Rectal smooth muscle tissue (tissue), 1 donor: ENCODE measurements around the gene PMS1.
"Not testable (repeated sequence)": the region's sequence is repeated elsewhere in the genome, so short reads cannot be mapped to it uniquely, and the experiment has no call there.

Experiments
- H3K27ac ChIP-seq: one replicate; pipeline ENCODE4 v1.7.0; 2013; ENCODE audit warnings: low read depth, low read length, inconsistent platforms
- H3K27me3 ChIP-seq: one replicate; pipeline ENCODE4 v1.7.0; 2013; ENCODE audit warnings: low read length; ENCODE audit not compliant: control insufficient read depth, insufficient read depth
- H3K36me3 ChIP-seq: one replicate; pipeline ENCODE4 v1.7.0; 2013; ENCODE audit warnings: low read length; ENCODE audit not compliant: control insufficient read depth, insufficient read depth
- H3K4me1 ChIP-seq: one replicate; pipeline ENCODE4 v1.7.0; 2013; ENCODE audit warnings: low read length; ENCODE audit not compliant: control insufficient read depth, insufficient read depth
- H3K4me3 ChIP-seq: one replicate; pipeline ENCODE4 v1.7.0; 2013; ENCODE audit warnings: low read length
- H3K9ac ChIP-seq: one replicate; pipeline ENCODE4 v1.7.0; 2013; ENCODE audit warnings: low read length

The PMS1 gene

DNA sequence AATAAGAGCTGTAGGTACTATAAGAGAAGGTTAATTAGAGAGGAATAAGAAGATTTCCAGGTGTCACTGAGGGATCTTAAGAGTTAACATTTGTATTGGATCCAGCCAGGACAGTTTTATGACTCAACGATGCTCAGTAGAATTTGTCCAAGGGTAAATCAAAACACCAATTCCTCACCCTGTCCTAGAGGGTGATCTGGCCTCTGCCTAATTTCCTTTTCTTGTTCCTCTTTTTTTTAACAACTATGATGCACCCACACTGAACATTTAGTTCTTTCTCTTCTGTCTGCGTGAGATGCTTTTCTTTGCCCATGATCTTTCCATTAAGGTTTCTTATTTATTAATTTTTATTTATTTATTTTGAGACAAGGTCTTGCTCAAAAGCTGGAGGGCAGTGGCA lies 92.0 kb downstream of the PMS1 start:
- H3K36me3 ChIP-seq = no peaks in the 10 kb centered on the region
- no peak overlapping the region for H3K27ac ChIP-seq
- no peaks in the 10 kb centered on the region for H3K4me1 ChIP-seq
- no peaks in the 10 kb centered on the region for H3K27me3 ChIP-seq
- no peak overlapping the region for H3K4me3 ChIP-seq
- H3K9ac ChIP-seq = no peak overlapping the region

DNA sequence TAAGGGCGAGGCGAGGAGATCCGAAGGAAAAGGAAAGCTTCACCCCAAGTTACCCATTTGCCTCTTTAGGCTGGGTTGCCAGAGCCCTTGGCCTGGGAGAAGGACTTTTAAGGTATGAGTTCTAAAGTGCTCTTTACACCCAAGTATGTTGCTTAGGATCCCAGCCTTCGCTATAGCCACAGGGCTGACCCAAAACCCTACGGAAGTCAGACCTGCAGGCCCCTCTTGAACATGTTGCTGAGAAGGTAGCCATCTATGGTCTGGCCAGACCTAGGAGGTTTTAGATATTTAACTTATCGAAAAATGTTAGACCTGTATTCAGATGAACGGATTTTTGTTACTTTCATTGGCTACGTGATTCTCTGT lies 95.4 kb downstream of the PMS1 start:
- Histone ChIP-seq H3K9ac (no peak overlapping the region), H3K4me3 (no peak overlapping the region), H3K36me3 (no peaks in the 10 kb centered on the region), H3K27me3 (no peaks in the 10 kb centered on the region), H3K4me1 (no peaks in the 10 kb centered on the region), H3K27ac (no peak overlapping the region)

DNA sequence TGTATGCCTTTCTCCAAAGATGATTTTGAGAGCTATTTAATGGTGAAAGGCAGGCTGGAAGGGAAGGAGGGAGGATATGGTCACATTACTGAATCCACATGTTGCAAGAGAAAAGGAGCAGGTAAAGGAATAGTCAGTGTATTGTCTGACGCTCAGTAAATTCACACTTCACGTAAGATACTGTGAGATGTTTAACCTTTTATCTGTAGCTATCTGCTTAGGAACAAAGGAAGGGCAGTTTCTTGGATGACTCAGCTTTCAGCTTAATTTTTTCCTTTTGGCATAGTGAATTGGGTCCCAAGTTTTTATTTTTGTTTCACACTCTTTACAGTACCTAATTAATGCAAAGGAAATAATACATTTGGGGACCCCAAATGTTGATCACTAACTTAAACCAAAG lies 96.2 kb downstream of the PMS1 start:
- H3K27me3 ChIP-seq = no peaks in the 10 kb centered on the region
- no peak overlapping the region for H3K27ac ChIP-seq
- H3K9ac ChIP-seq = no peak overlapping the region
- no peaks in the 10 kb centered on the region for H3K36me3 ChIP-seq
- H3K4me1 ChIP-seq = no peaks in the 10 kb centered on the region
- H3K4me3 ChIP-seq = no peak overlapping the region

DNA sequence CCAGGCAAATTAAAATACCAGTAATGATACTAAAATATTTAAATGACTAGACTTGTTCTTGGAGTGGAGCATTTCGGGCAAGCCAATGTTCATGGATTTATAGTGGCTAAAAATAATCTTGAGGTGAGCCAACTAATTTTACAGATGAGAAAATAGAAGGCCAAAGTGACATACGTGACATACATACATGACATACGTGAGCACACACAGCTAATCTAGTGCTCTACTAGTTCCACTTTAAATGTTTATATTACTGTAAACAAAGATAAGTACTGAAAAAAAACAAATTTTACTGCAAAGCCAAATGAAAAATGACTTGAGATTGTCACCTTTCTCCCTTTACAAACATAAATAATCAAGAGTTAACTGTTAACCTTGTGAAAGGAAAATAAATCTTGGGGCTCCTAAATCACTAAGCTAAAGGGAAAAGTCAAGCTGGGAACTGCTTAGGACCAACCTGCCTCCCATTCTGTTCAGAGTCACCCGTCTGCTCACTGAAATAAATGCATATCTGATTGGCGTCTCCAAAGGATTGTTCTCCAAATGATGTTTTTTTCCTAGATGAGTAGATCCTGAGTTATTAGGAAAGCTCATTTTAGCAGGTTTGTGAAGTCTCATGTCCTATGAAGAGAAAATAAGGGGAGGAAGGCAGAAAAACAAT lies 96.7 kb downstream of the PMS1 start:
- Histone ChIP-seq H3K36me3 (no peaks in the 10 kb centered on the region), H3K27me3 (no peaks in the 10 kb centered on the region)

DNA sequence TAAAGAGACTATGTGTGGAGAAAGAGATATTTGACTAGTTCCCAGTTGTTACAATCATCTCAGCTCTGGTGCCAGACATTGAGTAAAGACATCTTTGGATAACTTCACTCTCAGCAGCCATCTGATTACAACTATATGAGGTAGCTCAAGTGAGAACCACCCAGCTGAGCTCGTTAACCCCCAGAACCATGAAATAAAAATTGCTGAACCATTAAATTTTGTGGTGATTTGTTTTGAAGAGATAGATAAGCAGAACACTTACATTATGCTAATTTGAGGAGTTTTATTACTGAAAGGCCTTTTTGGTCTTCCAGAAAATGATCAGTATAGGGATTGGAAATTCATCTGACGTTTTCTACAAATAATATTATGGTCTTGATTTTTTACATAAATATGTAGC lies 101.1 kb downstream of the PMS1 start:
- Histone ChIP-seq H3K27me3 (no peaks in the 10 kb centered on the region), H3K9ac (no peak overlapping the region), H3K4me3 (no peak overlapping the region), H3K27ac (no peak overlapping the region), H3K36me3 (no peaks in the 10 kb centered on the region), H3K4me1 (no peaks in the 10 kb centered on the region)

More for the DNA sequence above, 96.7 kb downstream of the PMS1 start:
- Histone ChIP-seq H3K27ac (no peak overlapping the region), H3K4me1 (no peaks in the 10 kb centered on the region), H3K4me3 (no peak overlapping the region), H3K9ac (no peak overlapping the region)

DNA sequence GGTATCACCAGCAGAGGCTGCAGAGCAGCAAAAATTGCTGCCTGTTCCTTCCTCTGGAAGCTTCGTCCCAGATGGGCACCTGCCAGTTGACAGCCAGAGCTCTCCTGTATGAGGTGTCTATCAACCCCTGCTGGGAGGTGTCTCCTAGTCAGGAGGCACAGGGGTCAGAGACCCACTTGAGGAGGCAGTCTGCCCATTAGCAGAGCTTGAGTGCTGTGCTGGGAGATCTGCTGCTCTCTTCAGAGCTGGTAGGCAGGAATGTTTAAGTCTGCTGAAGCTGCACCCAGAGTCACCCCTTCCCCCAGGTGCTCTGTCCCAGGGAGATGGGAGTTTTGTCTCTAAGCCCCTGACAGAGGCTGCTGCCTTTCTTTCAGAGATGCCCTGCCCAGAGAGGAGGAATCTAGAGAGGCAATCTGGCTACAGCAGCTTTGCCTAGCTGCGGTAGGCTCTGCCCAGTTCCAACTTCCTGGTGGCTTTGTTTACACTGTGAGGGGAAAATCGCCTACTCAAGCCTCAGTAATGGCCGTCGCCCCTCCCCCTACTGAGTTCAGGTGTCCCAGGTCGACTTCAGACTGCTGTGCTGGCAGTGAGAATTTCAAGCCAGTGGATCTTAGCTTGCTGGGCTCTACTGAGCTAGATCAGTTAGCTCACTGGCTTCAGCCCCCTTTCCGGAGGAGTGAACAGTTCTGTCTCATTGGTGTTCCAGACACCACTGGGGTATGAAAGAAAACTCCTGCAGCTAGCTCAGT lies 108.5 kb downstream of the PMS1 start:
- not testable (repeated sequence) for H3K27ac ChIP-seq, H3K4me3 ChIP-seq, H3K36me3 ChIP-seq, H3K27me3 ChIP-seq, H3K9ac ChIP-seq, H3K4me1 ChIP-seq

DNA sequence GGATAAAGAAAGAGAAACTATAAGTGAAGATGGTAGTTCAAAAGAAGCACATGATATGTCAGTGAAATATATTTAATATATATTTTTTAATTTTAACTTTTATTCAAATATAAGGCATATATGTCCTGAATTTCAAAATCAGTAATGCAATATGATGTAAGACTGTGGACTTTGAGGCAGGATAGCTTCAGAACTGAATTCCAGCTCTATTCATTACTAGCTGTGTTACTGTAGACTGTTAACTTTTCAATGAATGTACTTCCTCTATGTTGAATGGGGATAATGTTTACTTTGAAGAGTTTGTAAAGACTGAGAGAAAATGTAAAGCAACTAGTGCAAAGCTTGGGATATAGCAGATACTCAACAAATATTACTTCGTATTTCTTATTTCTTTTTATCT lies 112.6 kb downstream of the PMS1 start:
- Histone ChIP-seq H3K4me3 (no peak overlapping the region), H3K27ac (no peak overlapping the region), H3K27me3 (no peaks in the 10 kb centered on the region), H3K9ac (no peak overlapping the region), H3K36me3 (no peaks in the 10 kb centered on the region), H3K4me1 (no peaks in the 10 kb centered on the region)

DNA sequence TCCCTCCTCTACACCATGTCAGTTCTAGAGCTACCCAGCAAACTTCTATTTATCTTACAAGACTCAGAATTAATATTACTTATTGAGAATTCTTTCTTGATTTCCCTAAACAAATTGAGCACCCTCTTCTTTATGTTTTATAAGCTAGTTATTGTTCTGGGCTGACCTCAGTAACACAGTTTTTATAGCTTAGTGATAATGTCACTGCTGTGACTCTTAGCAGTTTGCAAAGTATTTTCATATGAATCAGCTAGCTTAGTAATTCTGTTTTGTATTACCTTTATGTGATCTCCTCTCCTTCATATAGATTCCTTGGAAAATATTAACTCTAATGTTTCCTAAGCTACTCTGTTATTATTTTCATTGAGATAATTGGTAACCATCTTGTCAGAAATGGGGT lies 114.9 kb downstream of the PMS1 start:
- Histone ChIP-seq H3K9ac (no peak overlapping the region), H3K36me3 (no peaks in the 10 kb centered on the region), H3K4me1 (no peaks in the 10 kb centered on the region), H3K27me3 (no peaks in the 10 kb centered on the region), H3K4me3 (no peak overlapping the region), H3K27ac (no peak overlapping the region)

DNA sequence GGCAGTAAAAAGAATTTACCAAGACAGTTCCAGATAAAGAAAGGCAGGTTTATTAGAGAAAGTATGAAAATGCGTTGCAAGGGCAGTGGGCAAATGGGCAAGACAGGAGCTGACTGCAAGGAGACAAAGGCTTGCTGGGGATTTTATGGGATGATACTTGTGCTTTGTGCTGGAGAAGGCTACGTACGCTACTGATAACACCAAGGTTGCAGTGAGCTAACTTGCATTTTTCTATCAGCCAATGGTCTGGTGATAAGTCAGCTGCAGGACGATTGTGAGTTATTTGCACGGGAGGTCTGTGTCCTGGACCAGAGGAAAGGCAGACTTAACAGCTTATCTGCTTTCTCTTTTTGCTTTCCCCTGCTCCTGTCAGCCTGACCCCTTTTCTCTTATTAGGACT lies 116.5 kb downstream of the PMS1 start:
- no peak overlapping the region for H3K27ac ChIP-seq
- H3K4me1 ChIP-seq = no peaks in the 10 kb centered on the region
- H3K36me3 ChIP-seq = no peaks in the 10 kb centered on the region
- H3K27me3 ChIP-seq = no peaks in the 10 kb centered on the region
- H3K9ac ChIP-seq = no peak overlapping the region
- H3K4me3 ChIP-seq = no peak overlapping the region

DNA sequence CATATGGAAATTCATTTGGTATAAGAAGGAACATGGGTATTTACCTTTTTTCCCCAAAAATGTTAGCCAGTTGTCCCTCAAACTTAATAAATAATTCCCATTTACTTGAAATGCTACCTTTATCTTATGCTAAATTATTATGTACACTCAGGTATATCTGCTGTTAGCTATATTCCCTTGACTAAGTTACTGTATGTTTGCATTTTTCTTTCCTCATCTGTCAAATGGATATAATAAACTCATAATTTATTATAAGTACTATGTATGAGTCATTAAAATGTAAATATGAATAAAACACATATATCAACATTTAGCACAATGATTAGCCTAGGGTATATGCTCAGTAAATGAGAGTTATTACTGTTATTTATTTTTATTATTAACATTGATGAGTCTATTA lies 117.4 kb downstream of the PMS1 start:
- H3K27me3 ChIP-seq = no peaks in the 10 kb centered on the region
- no peak overlapping the region for H3K27ac ChIP-seq
- no peak overlapping the region for H3K4me3 ChIP-seq
- H3K36me3 ChIP-seq = no peaks in the 10 kb centered on the region
- H3K4me1 ChIP-seq = no peaks in the 10 kb centered on the region
- no peak overlapping the region for H3K9ac ChIP-seq

DNA sequence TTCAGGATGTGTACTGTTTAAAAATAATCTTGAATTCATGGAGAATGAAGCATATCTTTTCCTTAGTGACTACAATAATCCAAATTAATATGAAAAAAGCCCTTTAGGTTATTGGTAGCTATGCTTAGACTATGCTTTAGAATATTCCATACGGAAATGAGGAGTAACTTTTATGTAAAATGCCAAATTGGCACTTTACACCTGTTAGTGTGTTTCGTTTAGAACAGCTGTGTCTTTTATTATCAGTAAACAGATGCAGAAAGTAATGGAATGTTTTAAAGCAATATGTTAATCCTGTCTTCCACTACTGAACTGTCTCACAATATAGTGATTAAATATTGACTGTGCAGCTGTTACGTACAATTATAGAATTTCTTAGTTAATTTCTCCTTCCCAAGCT lies 129.6 kb downstream of the PMS1 start:
- Histone ChIP-seq H3K4me1 (no peaks in the 10 kb centered on the region), H3K36me3 (no peaks in the 10 kb centered on the region), H3K4me3 (no peak overlapping the region), H3K9ac (no peak overlapping the region), H3K27ac (no peak overlapping the region), H3K27me3 (no peaks in the 10 kb centered on the region)

DNA sequence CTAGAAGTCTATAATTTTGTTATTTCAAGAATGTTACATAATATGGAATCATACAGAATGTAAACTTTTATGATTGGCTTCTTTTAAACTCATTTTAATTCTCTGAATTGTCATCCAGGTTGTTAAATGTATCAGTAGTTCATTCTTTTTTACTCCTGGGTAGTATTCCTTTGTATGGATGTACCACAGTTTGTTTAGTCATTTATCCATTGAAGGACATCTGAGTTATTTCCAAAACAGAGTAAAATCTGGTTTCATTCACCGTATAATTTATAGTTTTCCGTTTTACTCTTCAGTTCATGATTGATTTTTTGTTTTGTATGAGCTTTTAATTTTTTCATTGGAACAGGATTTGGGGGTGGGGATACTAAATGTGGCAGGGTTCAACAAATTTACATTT lies 132.4 kb downstream of the PMS1 start:
- H3K27ac ChIP-seq = no peak overlapping the region
- H3K4me1 ChIP-seq = no peaks in the 10 kb centered on the region
- no peak overlapping the region for H3K4me3 ChIP-seq
- no peak overlapping the region for H3K9ac ChIP-seq
- H3K36me3 ChIP-seq = no peaks in the 10 kb centered on the region
- H3K27me3 ChIP-seq = no peaks in the 10 kb centered on the region
